ENCODE results near the gene SEPTIN14. TPM values are rescaled to one million over a fixed set of nuclear protein-coding genes. Genes with fewer than 3 reads are reported as not detected.

Gene SEPTIN14
- total and polyA plus RNA-seq, 2 of the 4 experiments (the other 2 are of a cell fraction): not detected

- Histone ChIP-seq H4K5ac (ENCODE audit: low read depth, low read length) (no peak overlapping the region), H3K27me3 (ENCODE audit: control insufficient read depth, insufficient read depth, low read length) (no peaks in the 10 kb centered on the region), H4K8ac (ENCODE audit: low read depth in 2 of 2, low read length in 2 of 2) (no peak overlapping the region), H2BK15ac (ENCODE audit: low read depth, low read length) (no peak overlapping the region), H3K4ac (ENCODE audit: low read depth, low read length) (no peak overlapping the region), H3K9ac (ENCODE audit: low read depth, low read length) (no peak overlapping the region), H3K23ac (ENCODE audit: low read depth, low read length) (no peak overlapping the region), H2AK9ac (replicated peaks; ENCODE audit: low read depth, low read length, poor library complexity) (no peak overlapping the region), H4K20me1 (ENCODE audit: insufficient read depth, low read length) (no peaks in the 10 kb centered on the region), H2BK5ac (ENCODE audit: low read depth, low read length, poor library complexity, severe bottlenecking) (no peak overlapping the region), H4K91ac (ENCODE audit: insufficient read depth, low read depth, low read length) (no peak overlapping the region), H3K4me3 (ENCODE audit: insufficient read depth, low read depth, low read length) (no peak overlapping the region), H3K27ac (ENCODE audit: insufficient read depth, low read length) (no peak overlapping the region), H3K36me3 (ENCODE audit: control insufficient read depth, insufficient read depth, low read length) (no peaks in the 10 kb centered on the region), H3K4me1 (ENCODE audit: control insufficient read depth, insufficient read depth, low read length) (no peaks in the 10 kb centered on the region), H3K14ac (replicated peaks; ENCODE audit: low read depth, low read length) (no peak overlapping the region), H2BK20ac (ENCODE audit: low read depth, low read length) (no peak overlapping the region), H3K9me1 (ENCODE audit: insufficient read depth, low read length) (peaks cover 3% of the 10 kb centered on the region; the same call in 1 of the 2 replicates), H3K79me1 (ENCODE audit: low read depth in 1 of 2, low read length in 2 of 2) (no peaks in the 10 kb centered on the region; a peak in 1 of 4 replicates), H2BK120ac (ENCODE audit: low read depth, low read length) (no peak overlapping the region), H2AK5ac (ENCODE audit: low read depth, low read length) (no peak overlapping the region), H3K18ac (ENCODE audit: low read depth, low read length) (no peak overlapping the region), H3K9me3 (ENCODE audit: control insufficient read depth, insufficient read depth, low read length) (no peaks in the 10 kb centered on the region), H3K56ac (ENCODE audit: extremely low read depth, insufficient read depth, low read length) (no peak overlapping the region), H2AFZ (replicated peaks; ENCODE audit: low read length, poor library complexity) (no peak overlapping the region), H3K4me2 (ENCODE audit: low read depth, low read length) (no peak overlapping the region)
- BruUV-seq (replicated peaks): no TSS peak
- TF ChIP-seq MAFK (IDR thresholded peaks at IDR 0.05; ENCODE audit: low read depth, low read length): peak; percentile 72
- TF ChIP-seq MXI1 (IDR thresholded peaks at IDR 0.05; ENCODE audit: borderline replicate concordance, low read depth, low read length): no peak
- TF ChIP-seq CHD1 (IDR thresholded peaks at IDR 0.05; ENCODE audit: low read depth, low read length): no peak
- no peak for TF ChIP-seq CTCF (conservative IDR thresholded peaks at IDR 0.05; ENCODE audit: low read depth, low read length)
- TF ChIP-seq FOS (IDR thresholded peaks at IDR 0.05; ENCODE audit: low read depth, low read length): no peak
- intact Hi-C loops (cut with micrococcal nuclease): no loop called here
- CTCF ChIA-PET: no interaction called here
- dilution Hi-C loops (cut with HindIII; ENCODE audit: low sequenced_read_pairs, unreplicated experiment): no loop called here
- no CpG with 5 or more reads among the region's 3 CpGs for WGBS, 2 experiments (ENCODE audit: extremely low coverage in 2 of 2, insufficient read length in 1 of 2)
- ATAC-seq (ENCODE audit: low read depth) (no peak), DNase-seq (no peak)
- in situ Hi-C loops (cut with MboI; ENCODE audit: low sequenced_read_pairs): no loop called here
- POLR2A ChIA-PET (ENCODE audit: unreplicated experiment): no interaction called here
Measured at GRCh38 chr7:55884321-55884720, 21.8 kb upstream of the SEPTIN14 start.
